Progenitor cell of endocrine pancreas (in vitro differentiated cells): ENCODE data around the gene CDYL. TPM values are rescaled to one million over a fixed set of nuclear protein-coding genes. Genes with fewer than 3 reads are reported as not detected.
A peak's percentile ranks its signal among the peaks of the same experiment; 100 is the strongest.

Experiments used
- DNase-seq: peaks from one replicate; pipeline ENCODE4 v3.0.0; 2021; ENCODE audit warnings: low spot score; ENCODE audit not compliant: unreplicated experiment
- H3K27ac Mint-ChIP-seq: 2 replicates; pipeline ENCODE4 v1.8.0; 2021; ENCODE audit warnings: mild to moderate bottlenecking, moderate library complexity, mixed read lengths
- H3K27me3 Mint-ChIP-seq: 2 replicates; pipeline ENCODE4 v1.8.0; 2021; ENCODE audit warnings: mixed read lengths
- H3K36me3 Mint-ChIP-seq: 2 replicates; pipeline ENCODE4 v1.8.0; 2022; ENCODE audit warnings: mixed read lengths; ENCODE audit not compliant: insufficient read depth
- H3K4me1 Mint-ChIP-seq: 2 replicates; pipeline ENCODE4 v1.8.0; 2021; ENCODE audit warnings: low read depth, mixed read lengths
- H3K4me3 Mint-ChIP-seq: 2 replicates; pipeline ENCODE4 v1.8.0; 2021; ENCODE audit warnings: low read depth, mild to moderate bottlenecking, moderate library complexity, mixed read lengths
- H3K9me3 Mint-ChIP-seq: 2 replicates; pipeline ENCODE4 v1.8.0; 2021; ENCODE audit warnings: low read depth, mixed read lengths
- CTCF ChIP-seq: fragments of 200-600 bp; sonication (generic); IDR thresholded peaks from one replicate; pipeline ENCODE4 v1.5.0; 2021; ENCODE audit warnings: antibody characterized with exemption, mild to moderate bottlenecking; ENCODE audit not compliant: unreplicated experiment
- total RNA-seq: library from RNA; stranded (reverse); gene quantifications from 2 replicates; pipeline ENCODE4 v1.2.1, GENCODE V29; 2021

The CDYL gene
- total RNA-seq, 1 donor from 2014 or later = 78.3 TPM

DNA sequence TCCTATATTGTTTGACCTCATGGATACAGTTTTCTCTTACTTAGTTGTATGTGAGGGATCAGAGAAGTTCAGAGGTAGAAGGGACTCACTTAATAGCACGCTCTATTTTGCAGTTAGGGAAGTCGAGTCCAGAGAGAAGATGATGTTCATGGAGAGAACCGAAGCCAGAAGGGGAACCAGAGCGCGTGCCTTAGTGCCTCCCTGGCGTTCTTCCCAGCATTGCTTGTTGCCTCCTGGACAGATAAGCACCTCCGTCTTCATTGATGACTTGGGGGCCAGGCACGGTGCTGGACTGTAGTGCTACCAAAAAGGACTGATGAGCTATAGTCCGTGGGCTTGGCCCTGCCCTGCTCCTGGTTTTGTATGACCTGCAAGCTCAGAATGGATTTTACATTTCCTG lies 117.8 kb downstream of the CDYL start:
- H3K9me3 Mint-ChIP-seq = peaks cover 2% of the 10 kb centered on the region
- H3K36me3 Mint-ChIP-seq = peaks cover 28% of the 10 kb centered on the region
- no peak overlapping the region for H3K4me3 Mint-ChIP-seq
- no peak for TF ChIP-seq CTCF
- H3K27ac Mint-ChIP-seq = no peak overlapping the region
- DNase-seq = no peak
- no peaks in the 10 kb centered on the region for H3K27me3 Mint-ChIP-seq
- H3K4me1 Mint-ChIP-seq = peaks cover 5% of the 10 kb centered on the region

GRCh38 chr6:4895971-4896370 lies 119.8 kb downstream of the CDYL start:
- Mint-ChIP-seq H3K4me1 (peaks cover 3% of the 10 kb centered on the region), H3K27me3 (no peaks in the 10 kb centered on the region), H3K4me3 (no peak overlapping the region), H3K9me3 (peaks cover 8% of the 10 kb centered on the region), H3K36me3 (peaks cover 37% of the 10 kb centered on the region), H3K27ac (no peak overlapping the region)
- no peak for DNase-seq
- no peak for TF ChIP-seq CTCF

DNA sequence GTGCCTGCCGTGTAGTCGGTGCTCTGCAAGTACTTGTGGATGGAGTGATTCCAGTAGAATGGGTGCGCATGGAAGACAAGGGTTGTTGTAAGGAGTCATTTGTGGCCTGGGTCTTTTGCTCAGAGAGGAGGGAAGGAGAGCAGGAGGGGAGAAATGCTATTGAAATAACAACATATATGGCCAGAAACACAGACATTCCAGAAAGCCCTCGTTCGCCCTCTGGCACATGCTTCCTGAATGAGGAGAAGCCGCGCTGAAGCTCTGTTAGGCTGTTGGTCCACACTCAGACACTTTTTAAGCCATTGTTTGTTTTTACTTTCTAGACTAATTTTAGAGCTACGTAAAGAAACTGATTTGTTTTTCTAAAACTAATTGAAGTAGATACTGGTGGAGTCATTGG lies 120.2 kb downstream of the CDYL start:
- H3K4me3 Mint-ChIP-seq = no peak overlapping the region
- no peak for DNase-seq
- H3K9me3 Mint-ChIP-seq = peaks cover 8% of the 10 kb centered on the region
- no peak overlapping the region for H3K27ac Mint-ChIP-seq
- TF ChIP-seq CTCF = no peak
- peaks cover 37% of the 10 kb centered on the region for H3K36me3 Mint-ChIP-seq
- H3K4me1 Mint-ChIP-seq = peaks cover 8% of the 10 kb centered on the region
- H3K27me3 Mint-ChIP-seq = no peaks in the 10 kb centered on the region

GRCh38 chr6:4899249-4900034 lies 123.2 kb downstream of the CDYL start:
- peaks cover 31% of the 10 kb centered on the region for H3K36me3 Mint-ChIP-seq
- peaks cover 29% of the 10 kb centered on the region for H3K4me1 Mint-ChIP-seq
- no peaks in the 10 kb centered on the region for H3K27me3 Mint-ChIP-seq
- no peak for DNase-seq
- peaks cover 8% of the 10 kb centered on the region for H3K9me3 Mint-ChIP-seq
- no peak for TF ChIP-seq CTCF
- peak overlapping the region; percentile 37 for H3K27ac Mint-ChIP-seq
- H3K4me3 Mint-ChIP-seq = no peak overlapping the region

- Mint-ChIP-seq H3K27me3 (no peaks in the 10 kb centered on the region), H3K4me1 (peaks cover 36% of the 10 kb centered on the region), H3K9me3 (peaks cover 8% of the 10 kb centered on the region), H3K36me3 (peaks cover 22% of the 10 kb centered on the region), H3K27ac (peak overlapping the region; percentile 90), H3K4me3 (no peak overlapping the region)
- TF ChIP-seq CTCF = no peak
- DNase-seq = no peak
Observed at GRCh38 chr6:4901386-4902061, 125.3 kb downstream of the CDYL start.
